Measurements from ENCODE around the gene GLIS1. TPM values are rescaled to one million over a fixed set of nuclear protein-coding genes. Genes with fewer than 3 reads are reported as not detected.
"Not testable (repeated sequence)": the region's sequence is repeated elsewhere in the genome, so short reads cannot be mapped to it uniquely, and the experiment has no call there.

The GLIS1 gene
- total RNA-seq, 4 donors from 2014 or later, result 0.59 to 3.9 (median 0.75) TPM

GRCh38 chr1:53557369-53557768 is 181.6 kb downstream of the GLIS1 start:
- TF ChIP-seq CTCF (IDR thresholded peaks at IDR 0.05) (no peak), EP300 (IDR thresholded peaks at IDR 0.05) (no peak), POLR2A (IDR thresholded peaks at IDR 0.05) (no peak)
- DNase-seq (ENCODE audit: low spot score in 2 of 2), result no peak
- H3K4me1 ChIP-seq, result no peaks in the 10 kb centered on the region
- WGBS, 2 donors, result 74 to 80% methylated on average over 4 of the region's 4 CpGs
- H3K4me3 ChIP-seq, result no peak overlapping the region
- no peaks in the 10 kb centered on the region for H3K9me3 ChIP-seq
- H3K27ac ChIP-seq, result no peak overlapping the region
- no peaks in the 10 kb centered on the region for H3K36me3 ChIP-seq
- H3K27me3 ChIP-seq, result no peaks in the 10 kb centered on the region

- TF ChIP-seq EP300 (IDR thresholded peaks at IDR 0.05), result no peak
- TF ChIP-seq POLR2A (IDR thresholded peaks at IDR 0.05), result no peak
- TF ChIP-seq CTCF (IDR thresholded peaks at IDR 0.05), result no peak
- Histone ChIP-seq H3K36me3 (no peaks in the 10 kb centered on the region), H3K27me3 (no peaks in the 10 kb centered on the region), H3K27ac (no peak overlapping the region), H3K9me3 (no peaks in the 10 kb centered on the region), H3K4me1 (no peaks in the 10 kb centered on the region), H3K4me3 (no peak overlapping the region)
- no peak for DNase-seq (ENCODE audit: low spot score in 2 of 2)
- 92 to 98% methylated on average over 3 of the region's 3 CpGs for WGBS, 2 donors
Observed at GRCh38 chr1:53556657-53557227, 182.2 kb downstream of the GLIS1 start.

GRCh38 chr1:53555620-53556326 is 183.2 kb downstream of the GLIS1 start:
- H3K4me3 ChIP-seq; DNase-seq (ENCODE audit: low spot score in 2 of 2); H3K36me3 ChIP-seq; H3K4me1 ChIP-seq; H3K9me3 ChIP-seq; H3K27ac ChIP-seq; H3K27me3 ChIP-seq: not testable (repeated sequence)
- 87 to 91% methylated on average over 2 of the region's 2 CpGs for WGBS, 2 donors

GRCh38 chr1:53554592-53555305 is 184.2 kb downstream of the GLIS1 start:
- Histone ChIP-seq H3K27ac (no peak overlapping the region), H3K4me1 (peaks cover 0 to 4% (median 2%) of the 10 kb centered on the region in 4 donors), H3K36me3 (no peaks in the 10 kb centered on the region), H3K9me3 (no peaks in the 10 kb centered on the region), H3K4me3 (no peak overlapping the region), H3K27me3 (no peaks in the 10 kb centered on the region)
- DNase-seq (ENCODE audit: low spot score in 2 of 2), result no peak
- WGBS, 2 donors, result 86 to 90% methylated on average over 11 of the region's 11 CpGs
- no peak for TF ChIP-seq CTCF (IDR thresholded peaks at IDR 0.05)
- no peak for TF ChIP-seq POLR2A (IDR thresholded peaks at IDR 0.05)
- no peak for TF ChIP-seq EP300 (IDR thresholded peaks at IDR 0.05)

GRCh38 chr1:53553734-53554509 is 185.0 kb downstream of the GLIS1 start:
- no peak for DNase-seq (ENCODE audit: low spot score in 2 of 2)
- H3K4me1 ChIP-seq, result peaks cover 0 to 5% (median 2%) of the 10 kb centered on the region in 4 donors
- no peak overlapping the region for H3K4me3 ChIP-seq
- H3K27me3 ChIP-seq, result no peaks in the 10 kb centered on the region
- no peak overlapping the region for H3K27ac ChIP-seq
- TF ChIP-seq CTCF (IDR thresholded peaks at IDR 0.05) (no peak), EP300 (IDR thresholded peaks at IDR 0.05) (no peak), POLR2A (IDR thresholded peaks at IDR 0.05) (no peak)
- WGBS, 2 donors, result 77 to 81% methylated on average over 8 of the region's 8 CpGs
- H3K36me3 ChIP-seq, result no peaks in the 10 kb centered on the region
- no peaks in the 10 kb centered on the region for H3K9me3 ChIP-seq
